Endothelial cell of umbilical vein (primary cell): Measurements from ENCODE around the gene NETO1. TPM values are rescaled to one million over a fixed set of nuclear protein-coding genes. Genes with fewer than 3 reads are reported as not detected.

Source experiments
- BruUV-seq: library from RNA; stranded (reverse); fragments of 400-500 nt; replicated peaks from 2 replicates; lab custom pipeline; 2021; lab: Mats Ljungman, UMichigan
- CTCF ChIA-PET: fragments of 300-600, 350-600 bp; sonication (Branson Sonifier 250); formaldehyde crosslinking; loops from one replicate; lab custom pipeline; 2021; ENCODE audit warnings: antibody characterized with exemption, inconsistent platforms; lab: Charles Lee
- POLR2A ChIA-PET: fragments of 300-600, 350-600 bp; sonication (Branson Sonifier 250); formaldehyde crosslinking; loops from one replicate; lab custom pipeline; 2021; ENCODE audit warnings: antibody characterized with exemption, inconsistent platforms; lab: Charles Lee
- DNase-seq: peaks from one replicate; pipeline ENCODE4 v3.0.0-alpha.2; 2011; ENCODE audit warnings: low read depth, low spot score
- FAIRE-seq: peaks from 2 replicates; lab custom pipeline; 2011; peaks lifted over from hg19 to GRCh38; lab: Jason Lieb, UNC
- H2AFZ ChIP-seq: 2 replicates; pipeline ENCODE4 v1.6.0; 2012; ENCODE audit warnings: low read depth, low read length, control low read depth, inconsistent platforms
- H3K27ac ChIP-seq: 2 replicates; pipeline ENCODE4 v1.5.1; 2011; ENCODE audit warnings: low read depth, mild to moderate bottlenecking, control low read depth, low read length, moderate library complexity; ENCODE audit not compliant: insufficient read depth
- H3K27me3 ChIP-seq, 2 experiments: 2 replicates each; pipeline versions ENCODE4 v1.6.0 to v1.6.1; 2011; ENCODE audit warnings: low read length in 2 of 2, mixed read lengths in 1 of 2; ENCODE audit not compliant: control insufficient read depth in 2 of 2, insufficient read depth in 2 of 2
- H3K36me3 ChIP-seq, 2 experiments: 2 replicates in 1 of 2; 3 replicates in 1 of 2; pipeline ENCODE4 v1.5.1; 2011; ENCODE audit warnings: low read length in 2 of 2, mild to moderate bottlenecking in 1 of 2, moderate library complexity in 1 of 2; ENCODE audit not compliant: control insufficient read depth in 2 of 2, insufficient read depth in 2 of 2; ENCODE audit errors: extremely low read depth in 1 of 2
- H3K4me1 ChIP-seq: 3 replicates; pipeline ENCODE4 v1.5.1; 2011; ENCODE audit warnings: mild to moderate bottlenecking, low read length; ENCODE audit not compliant: control insufficient read depth, insufficient read depth; ENCODE audit errors: extremely low read depth
- H3K4me2 ChIP-seq: 2 replicates; pipeline ENCODE4 v1.6.1; 2011; ENCODE audit warnings: low read length, control low read depth, mixed read lengths; ENCODE audit not compliant: insufficient read depth
- H3K4me3 ChIP-seq, 3 experiments: fragments of 200-600 bp in 1 of 3; sonication (generic), shearing (Covaris generic) in 1 of 3; replicated peaks in 1 of 3; 2 replicates each; pipeline ENCODE4 v1.5.1; 2011 to 2016; ENCODE audit warnings: control low read depth in 3 of 3, low read length in 3 of 3, mild to moderate bottlenecking in 2 of 3, inconsistent platforms in 1 of 3, low read depth in 1 of 3, moderate library complexity in 1 of 3; ENCODE audit not compliant: insufficient read depth in 1 of 3
- H3K79me2 ChIP-seq: 2 replicates; pipeline ENCODE4 v1.6.0; 2012; ENCODE audit warnings: low read length, inconsistent platforms; ENCODE audit not compliant: control insufficient read depth, insufficient read depth
- H3K9ac ChIP-seq: replicated peaks from 2 replicates; pipeline ENCODE3; 2011; ENCODE audit warnings: low read length, control low read depth; ENCODE audit not compliant: insufficient read depth; ENCODE audit errors: extremely low read depth
- H3K9me1 ChIP-seq: replicated peaks from 3 replicates; pipeline ENCODE4 v1.6.0; 2011; ENCODE audit warnings: mild to moderate bottlenecking, low read length; ENCODE audit not compliant: control insufficient read depth, insufficient read depth; ENCODE audit errors: extremely low read depth
- H3K9me3 ChIP-seq: replicated peaks from 2 replicates; pipeline ENCODE4 v1.5.1; 2012; ENCODE audit warnings: low read length, inconsistent platforms; ENCODE audit not compliant: control insufficient read depth, insufficient read depth
- H4K20me1 ChIP-seq: replicated peaks from 2 replicates; pipeline ENCODE3; 2011; ENCODE audit warnings: mild to moderate bottlenecking, low read length; ENCODE audit not compliant: control insufficient read depth, insufficient read depth; ENCODE audit errors: extremely low read depth
- EZH2 ChIP-seq: IDR thresholded peaks from 2 replicates; pipeline ENCODE4 v1.6.1; 2012; ENCODE audit warnings: borderline replicate concordance, low read depth, mild to moderate bottlenecking, moderate library complexity, low read length, inconsistent platforms; ENCODE audit not compliant: severe bottlenecking
- FOS ChIP-seq: IDR thresholded peaks from 2 replicates; pipeline ENCODE4 v1.6.1; 2011; ENCODE audit warnings: mild to moderate bottlenecking, low read length, moderate library complexity, borderline replicate concordance; ENCODE audit not compliant: insufficient read depth
- GATA2 ChIP-seq: IDR thresholded peaks from 2 replicates; pipeline ENCODE4 v1.7.0; 2011; ENCODE audit warnings: low read depth, mild to moderate bottlenecking, moderate library complexity, mixed read lengths, low read length; ENCODE audit not compliant: insufficient read length, insufficient read depth
- JUN ChIP-seq: IDR thresholded peaks from 2 replicates; pipeline ENCODE4 v1.6.1; 2011; ENCODE audit warnings: borderline replicate concordance, low read depth; ENCODE audit not compliant: insufficient read length, insufficient read depth
- MYC ChIP-seq: IDR thresholded peaks from one replicate; pipeline ENCODE4 v1.6.1; 2011; ENCODE audit warnings: mild to moderate bottlenecking, low read depth, low read length
- POLR2A ChIP-seq: IDR thresholded peaks from 2 replicates; pipeline ENCODE4 v1.6.1; 2012; ENCODE audit warnings: low read depth, mild to moderate bottlenecking, control low read depth, low read length
- POLR2AphosphoS5 ChIP-seq: IDR thresholded peaks from 2 replicates; pipeline ENCODE4 v1.6.1; 2012; ENCODE audit warnings: low read depth, mild to moderate bottlenecking, control low read depth, low read length, moderate library complexity; ENCODE audit not compliant: insufficient read depth
- dilution Hi-C: fragments of 300-500 bp; cut with MboI; formaldehyde crosslinking; loops from one replicate; pipeline ENCODE4 v1.15.0; 2019; ENCODE audit warnings: low sequenced_read_pairs; ENCODE audit not compliant: extremely low pct_ligation_motif_present
- intact Hi-C: fragments of 100-400 bp; cut with micrococcal nuclease; formaldehyde crosslinking; loops from one replicate; pipeline ENCODE4 v1.10.0; 2022
- polyA plus RNA-seq, 4 experiments: library from polyadenylated mRNA; depleted of rRNA in 3 of 4; stranded (reverse) in 3 of 4; unstranded in 1 of 4; fragments of >200 nt; gene quantifications; 2 replicates each; pipeline versions ENCODE4 v1.2.1 to v1.2.3, GENCODE V29; 2011 to 2012; ENCODE audit warnings: missing spikeins in 1 of 4
- total RNA-seq: library from RNA; stranded (reverse); gene quantifications from 2 replicates; pipeline ENCODE4 v1.2.3, GENCODE V29; 2021
- TF ChIP-seq, protein P1 (sequence below): IDR thresholded peaks from 2 replicates; pipeline ENCODE4 v1.6.1; 2011; ENCODE audit not compliant: insufficient read depth, insufficient read length
- TF ChIP-seq, protein P2 (sequence below), 2 donors: IDR thresholded peaks; 1 replicate in 1 of 2; 2 replicates in 1 of 2; pipeline ENCODE4 v1.5.1; 2011; ENCODE audit warnings: low read length in 2 of 2, mild to moderate bottlenecking in 2 of 2, moderate library complexity in 2 of 2, control low read depth in 1 of 2, inconsistent platforms in 1 of 2, low read depth in 1 of 2; ENCODE audit not compliant: insufficient read depth in 1 of 2; ENCODE audit errors: extremely low read depth in 1 of 2

NETO1 gene
- total and polyA plus RNA-seq, 2 donors (not counting 3 experiments of a cell fraction or from before 2014, with no cell fraction given), result not detected

DNA sequence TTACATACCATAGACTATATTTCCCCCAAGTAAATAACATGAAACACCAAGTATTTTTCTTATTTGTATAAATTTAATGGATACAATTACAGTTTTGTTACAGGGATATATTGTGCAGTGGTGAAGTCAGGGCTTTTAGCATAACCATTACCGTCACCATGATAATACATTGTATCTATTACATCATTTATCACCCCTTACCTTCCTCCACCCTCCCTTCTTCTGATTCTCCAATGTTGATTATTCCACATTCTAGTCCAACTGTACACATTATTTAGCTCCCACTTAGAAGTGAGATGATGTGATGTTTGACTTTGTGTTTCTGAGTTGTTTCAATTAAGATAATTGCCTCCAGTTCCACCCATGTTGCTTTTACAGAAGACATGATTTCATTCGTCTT is 35.2 kb upstream of the NETO1 start:
- DNase-seq (no peak), FAIRE-seq (no peak)
- CTCF ChIA-PET, result no interaction called here
- TF ChIP-seq, protein P1, sequence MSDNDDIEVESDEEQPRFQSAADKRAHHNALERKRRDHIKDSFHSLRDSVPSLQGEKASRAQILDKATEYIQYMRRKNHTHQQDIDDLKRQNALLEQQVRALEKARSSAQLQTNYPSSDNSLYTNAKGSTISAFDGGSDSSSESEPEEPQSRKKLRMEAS, result no peak
- TF ChIP-seq, protein P2, sequence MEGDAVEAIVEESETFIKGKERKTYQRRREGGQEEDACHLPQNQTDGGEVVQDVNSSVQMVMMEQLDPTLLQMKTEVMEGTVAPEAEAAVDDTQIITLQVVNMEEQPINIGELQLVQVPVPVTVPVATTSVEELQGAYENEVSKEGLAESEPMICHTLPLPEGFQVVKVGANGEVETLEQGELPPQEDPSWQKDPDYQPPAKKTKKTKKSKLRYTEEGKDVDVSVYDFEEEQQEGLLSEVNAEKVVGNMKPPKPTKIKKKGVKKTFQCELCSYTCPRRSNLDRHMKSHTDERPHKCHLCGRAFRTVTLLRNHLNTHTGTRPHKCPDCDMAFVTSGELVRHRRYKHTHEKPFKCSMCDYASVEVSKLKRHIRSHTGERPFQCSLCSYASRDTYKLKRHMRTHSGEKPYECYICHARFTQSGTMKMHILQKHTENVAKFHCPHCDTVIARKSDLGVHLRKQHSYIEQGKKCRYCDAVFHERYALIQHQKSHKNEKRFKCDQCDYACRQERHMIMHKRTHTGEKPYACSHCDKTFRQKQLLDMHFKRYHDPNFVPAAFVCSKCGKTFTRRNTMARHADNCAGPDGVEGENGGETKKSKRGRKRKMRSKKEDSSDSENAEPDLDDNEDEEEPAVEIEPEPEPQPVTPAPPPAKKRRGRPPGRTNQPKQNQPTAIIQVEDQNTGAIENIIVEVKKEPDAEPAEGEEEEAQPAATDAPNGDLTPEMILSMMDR (IDR thresholded peaks at IDR 0.05; ENCODE audit: extremely low read depth in 1 of 2, insufficient read depth in 1 of 2, low read depth in 1 of 2, low read length in 2 of 2), result no peak
- TF ChIP-seq JUN (no peak), POLR2AphosphoS5 (no peak), POLR2A (no peak), EZH2 (no peak), MYC (no peak), GATA2 (no peak), FOS (no peak)
- no peak overlapping the region for H2AFZ ChIP-seq
- no TSS peak for BruUV-seq
- peaks cover 12% of the 10 kb centered on the region for H3K9me3 ChIP-seq
- intact Hi-C loops, result no loop called here
- H3K9me1 ChIP-seq, result no peaks in the 10 kb centered on the region
- no peaks in the 10 kb centered on the region for H3K79me2 ChIP-seq
- H3K36me3 ChIP-seq, result no peaks in the 10 kb centered on the region
- no peaks in the 10 kb centered on the region for H4K20me1 ChIP-seq
- H3K9ac ChIP-seq, result no peak overlapping the region
- no peaks in the 10 kb centered on the region for H3K27me3 ChIP-seq
- H3K4me2 ChIP-seq, result no peak overlapping the region
- H3K4me3 ChIP-seq, result no peak overlapping the region
- no peak overlapping the region for H3K27ac ChIP-seq
- POLR2A ChIA-PET, result no interaction called here
- no peaks in the 10 kb centered on the region for H3K4me1 ChIP-seq
- dilution Hi-C loops, result no loop called here
